ENCODE data around the gene CXXC4.

The CXXC4 gene

GRCh38 chr4:104494822-104495559, at the start of gene CXXC4:
TSS of gene CXXC4 (minus strand) at chr4:104494894. CDS start at chr4:104491802, 3,092 bp downstream.
- DNase-seq = no peak

GRCh38 chr4:104533156-104533555, 38.5 kb upstream of the CXXC4 start:
- no peak for DNase-seq

- DNase-seq = no peak
Observed at GRCh38 chr4:104532677-104533076, 38.0 kb upstream of the CXXC4 start.

- no peak for DNase-seq
Observed at GRCh38 chr4:104531390-104531789, 36.7 kb upstream of the CXXC4 start.

- DNase-seq = no peak
Observed at GRCh38 chr4:104530426-104530825, 35.7 kb upstream of the CXXC4 start.

- DNase-seq = no peak
Observed at GRCh38 chr4:104524591-104524990, 29.9 kb upstream of the CXXC4 start.

GRCh38 chr4:104524026-104524425, 29.3 kb upstream of the CXXC4 start:
- DNase-seq = no peak

- peak; percentile 15 for DNase-seq
Observed at GRCh38 chr4:104519588-104519987, 24.9 kb upstream of the CXXC4 start.

- DNase-seq = no peak
Observed at GRCh38 chr4:104516884-104517283, 22.2 kb upstream of the CXXC4 start.

- DNase-seq = no peak
Observed at GRCh38 chr4:104508224-104508623, 13.5 kb upstream of the CXXC4 start.

- peak; percentile 4 for DNase-seq
Observed at GRCh38 chr4:104507112-104507511, 12.4 kb upstream of the CXXC4 start.

- DNase-seq = no peak
Observed at GRCh38 chr4:104504536-104504935, 9.8 kb upstream of the CXXC4 start.

GRCh38 chr4:104502471-104502870, 7.8 kb upstream of the CXXC4 start:
- no peak for DNase-seq

- no peak for DNase-seq
Observed at GRCh38 chr4:104501290-104501689, 6.6 kb upstream of the CXXC4 start.

- no peak for DNase-seq
Observed at GRCh38 chr4:104500442-104500841, 5.7 kb upstream of the CXXC4 start.

- DNase-seq = no peak
Observed at GRCh38 chr4:104494185-104494584, 509 bp downstream of the CXXC4 start.

GRCh38 chr4:104493081-104493831, 1.4 kb downstream of the CXXC4 start:
- DNase-seq = no peak

- no peak for DNase-seq
Observed at GRCh38 chr4:104492183-104492771, 2.4 kb downstream of the CXXC4 start.

- DNase-seq = no peak
Observed at GRCh38 chr4:104491481-104492182, 3.1 kb downstream of the CXXC4 start.

GRCh38 chr4:104490770-104491480, 3.8 kb downstream of the CXXC4 start:
- no peak for DNase-seq

- no peak for DNase-seq
Observed at GRCh38 chr4:104490096-104490769, 4.5 kb downstream of the CXXC4 start.

GRCh38 chr4:104489731-104490095, 5.0 kb downstream of the CXXC4 start:
- DNase-seq = no peak
